Measurements from ENCODE around the gene RAVER2. TPM values are rescaled to one million over a fixed set of nuclear protein-coding genes. Genes with fewer than 3 reads are reported as not detected.

Gene RAVER2
- total RNA-seq, 1 experiment from 2014 or later = 12.9 TPM

GRCh38 chr1:64865105-64865757 lies 120.4 kb downstream of the RAVER2 start:
- H3K36me3 Mint-ChIP-seq (ENCODE audit: insufficient read depth, unreplicated experiment) = peaks cover 14% of the 10 kb centered on the region
- H3K27me3 ChIP-seq (replicated peaks; ENCODE audit: control insufficient read depth, insufficient read depth, low read length) = no peaks in the 10 kb centered on the region
- CTCF ChIA-PET = no interaction called here
- H3K36me3 ChIP-seq (ENCODE audit: control insufficient read depth, insufficient read depth, low read length) = no peaks in the 10 kb centered on the region; the same call in 1 of the 2 replicates
- intact Hi-C loops (cut with micrococcal nuclease; ENCODE audit: unreplicated experiment) = no loop called here
- H3K4me3 Mint-ChIP-seq (ENCODE audit: unreplicated experiment) = no peak overlapping the region
- H3K27ac Mint-ChIP-seq (ENCODE audit: unreplicated experiment) = no peak overlapping the region
- no peak for DNase-seq
- H3K4me3 ChIP-seq (ENCODE audit: low read depth, low read length) = no peak overlapping the region
- BruUV-seq (replicated peaks) = no TSS peak
- H3K9me3 Mint-ChIP-seq (ENCODE audit: unreplicated experiment) = no peaks in the 10 kb centered on the region
- no peaks in the 10 kb centered on the region for H3K4me1 ChIP-seq
- POLR2A ChIA-PET = no interaction called here
- H3K9me3 ChIP-seq = no peaks in the 10 kb centered on the region
- TF ChIP-seq, protein P1, sequence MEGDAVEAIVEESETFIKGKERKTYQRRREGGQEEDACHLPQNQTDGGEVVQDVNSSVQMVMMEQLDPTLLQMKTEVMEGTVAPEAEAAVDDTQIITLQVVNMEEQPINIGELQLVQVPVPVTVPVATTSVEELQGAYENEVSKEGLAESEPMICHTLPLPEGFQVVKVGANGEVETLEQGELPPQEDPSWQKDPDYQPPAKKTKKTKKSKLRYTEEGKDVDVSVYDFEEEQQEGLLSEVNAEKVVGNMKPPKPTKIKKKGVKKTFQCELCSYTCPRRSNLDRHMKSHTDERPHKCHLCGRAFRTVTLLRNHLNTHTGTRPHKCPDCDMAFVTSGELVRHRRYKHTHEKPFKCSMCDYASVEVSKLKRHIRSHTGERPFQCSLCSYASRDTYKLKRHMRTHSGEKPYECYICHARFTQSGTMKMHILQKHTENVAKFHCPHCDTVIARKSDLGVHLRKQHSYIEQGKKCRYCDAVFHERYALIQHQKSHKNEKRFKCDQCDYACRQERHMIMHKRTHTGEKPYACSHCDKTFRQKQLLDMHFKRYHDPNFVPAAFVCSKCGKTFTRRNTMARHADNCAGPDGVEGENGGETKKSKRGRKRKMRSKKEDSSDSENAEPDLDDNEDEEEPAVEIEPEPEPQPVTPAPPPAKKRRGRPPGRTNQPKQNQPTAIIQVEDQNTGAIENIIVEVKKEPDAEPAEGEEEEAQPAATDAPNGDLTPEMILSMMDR (IDR thresholded peaks at IDR 0.05; ENCODE audit: insufficient read depth in 1 of 2, low read depth in 1 of 2, low read length in 1 of 2, severe bottlenecking in 1 of 2, unreplicated experiment in 1 of 2) = no peak
- no peaks in the 10 kb centered on the region for H3K27me3 Mint-ChIP-seq (ENCODE audit: insufficient read depth, unreplicated experiment)
- peaks cover 7% of the 10 kb centered on the region for H3K4me1 Mint-ChIP-seq (ENCODE audit: low read depth, unreplicated experiment)

DNA sequence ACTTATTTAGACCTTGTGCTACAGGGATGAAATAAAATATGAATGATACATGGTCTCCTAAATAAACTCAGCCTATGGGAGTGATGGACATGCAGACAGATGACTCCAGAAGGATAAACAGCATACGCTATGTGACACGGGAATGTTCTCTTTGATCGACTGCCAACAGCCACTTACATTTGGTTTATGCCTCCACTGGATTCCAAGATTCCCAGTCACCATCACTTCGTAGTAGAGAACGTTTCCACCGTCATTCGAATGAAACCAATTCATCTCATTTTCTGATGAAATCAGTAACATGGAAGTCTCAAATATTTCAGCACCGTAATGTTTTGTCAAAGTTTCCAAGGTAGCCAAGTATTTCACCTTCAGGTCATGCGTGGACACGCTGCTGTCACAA lies 121.8 kb downstream of the RAVER2 start:
- H3K9me3 ChIP-seq = no peaks in the 10 kb centered on the region
- no TSS peak for BruUV-seq (replicated peaks)
- no peaks in the 10 kb centered on the region for H3K36me3 ChIP-seq (ENCODE audit: control insufficient read depth, insufficient read depth, low read length)

DNA sequence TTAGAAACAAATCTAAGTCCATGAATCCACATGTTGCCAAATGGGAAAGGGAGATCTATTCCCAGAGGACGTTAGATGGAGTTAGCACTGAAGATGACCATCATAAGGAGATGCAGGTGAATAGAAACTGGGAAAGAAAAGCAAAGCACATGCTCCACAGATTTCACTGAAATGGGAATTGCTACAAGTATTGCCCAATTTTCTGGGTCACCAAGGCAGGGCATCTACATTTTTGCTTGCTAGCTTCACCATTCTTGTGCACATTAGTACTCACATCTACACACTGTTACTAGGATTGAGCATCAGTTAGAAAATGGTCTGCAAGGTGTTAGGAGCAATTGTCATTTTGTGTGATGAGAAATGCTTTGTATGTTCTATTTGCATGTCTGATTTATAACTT lies 122.4 kb downstream of the RAVER2 start:
- no peak for DNase-seq
- Histone ChIP-seq H3K36me3 (ENCODE audit: control insufficient read depth, insufficient read depth, low read length) (no peaks in the 10 kb centered on the region), H3K4me3 (ENCODE audit: low read depth, low read length) (no peak overlapping the region), H3K4me1 (no peaks in the 10 kb centered on the region), H3K9me3 (no peaks in the 10 kb centered on the region), H3K27me3 (replicated peaks; ENCODE audit: control insufficient read depth, insufficient read depth, low read length) (no peaks in the 10 kb centered on the region)
- Mint-ChIP-seq H3K36me3 (ENCODE audit: insufficient read depth, unreplicated experiment) (peaks cover 5% of the 10 kb centered on the region), H3K27ac (ENCODE audit: unreplicated experiment) (no peak overlapping the region), H3K9me3 (ENCODE audit: unreplicated experiment) (no peaks in the 10 kb centered on the region), H3K27me3 (ENCODE audit: insufficient read depth, unreplicated experiment) (no peaks in the 10 kb centered on the region), H3K4me1 (ENCODE audit: low read depth, unreplicated experiment) (no peaks in the 10 kb centered on the region), H3K4me3 (ENCODE audit: unreplicated experiment) (no peak overlapping the region)
- ChIA-PET POLR2A (interaction anchor here (0.7 kb wide), 1 partner anchor 283 kb away, joined by 4 read pairs; no protein-coding TSS in a partner anchor), CTCF (no interaction called here)
- TF ChIP-seq, protein P1 (IDR thresholded peaks at IDR 0.05; ENCODE audit: insufficient read depth in 1 of 2, low read depth in 1 of 2, low read length in 1 of 2, severe bottlenecking in 1 of 2, unreplicated experiment in 1 of 2) = no peak
- no TSS peak for BruUV-seq (replicated peaks)
- intact Hi-C loops (cut with micrococcal nuclease; ENCODE audit: unreplicated experiment) = no loop called here

More for the DNA sequence above, 121.8 kb downstream of the RAVER2 start:
- ChIA-PET CTCF (no interaction called here), POLR2A (no interaction called here)
- intact Hi-C loops (cut with micrococcal nuclease; ENCODE audit: unreplicated experiment) = no loop called here
- DNase-seq = no peak
- Mint-ChIP-seq H3K9me3 (ENCODE audit: unreplicated experiment) (no peaks in the 10 kb centered on the region), H3K4me1 (ENCODE audit: low read depth, unreplicated experiment) (peaks cover 1% of the 10 kb centered on the region), H3K4me3 (ENCODE audit: unreplicated experiment) (no peak overlapping the region), H3K36me3 (ENCODE audit: insufficient read depth, unreplicated experiment) (peaks cover 8% of the 10 kb centered on the region), H3K27ac (ENCODE audit: unreplicated experiment) (no peak overlapping the region), H3K27me3 (ENCODE audit: insufficient read depth, unreplicated experiment) (no peaks in the 10 kb centered on the region)
- Histone ChIP-seq H3K27me3 (replicated peaks; ENCODE audit: control insufficient read depth, insufficient read depth, low read length) (no peaks in the 10 kb centered on the region), H3K4me3 (ENCODE audit: low read depth, low read length) (no peak overlapping the region), H3K4me1 (no peaks in the 10 kb centered on the region)
- TF ChIP-seq, protein P1 (IDR thresholded peaks at IDR 0.05; ENCODE audit: insufficient read depth in 1 of 2, low read depth in 1 of 2, low read length in 1 of 2, severe bottlenecking in 1 of 2, unreplicated experiment in 1 of 2) = no peak
